ENCODE measurements around the gene FAM204A. TPM values are rescaled to one million over a fixed set of nuclear protein-coding genes. Genes with fewer than 3 reads are reported as not detected.

Gene FAM204A
- total and polyA plus RNA-seq, 4 donors: 39.4 to 75.0 (median 53.2) TPM

GRCh38 chr10:118276204-118276603 lies 65.9 kb downstream of the FAM204A start:
- no peak for TF ChIP-seq CTCF (IDR thresholded peaks at IDR 0.05; ENCODE audit: control extremely low read depth, extremely low read depth)
- DNase-seq: peak in 1 of 3 donors; percentile 13

GRCh38 chr10:118273662-118274061 lies 68.5 kb downstream of the FAM204A start:
- Histone ChIP-seq H3K4me3 (no peak overlapping the region), H3K9ac (ENCODE audit: insufficient read depth in 1 of 2, low read length in 2 of 2) (no peak overlapping the region), H3K36me3 (ENCODE audit: control insufficient read depth in 4 of 4, insufficient read depth in 4 of 4, low read length in 4 of 4) (no peaks in the 10 kb centered on the region), H3K27me3 (ENCODE audit: control insufficient read depth in 3 of 3, insufficient read depth in 3 of 3, low read length in 2 of 3) (peaks cover 0 to 5% (median 3%) of the 10 kb centered on the region in 3 donors), H3K4me1 (ENCODE audit: control insufficient read depth in 5 of 5, insufficient read depth in 5 of 5, low read length in 5 of 5) (peaks cover 0 to 17% (median 5%) of the 10 kb centered on the region in 5 donors), H3K9me3 (ENCODE audit: control insufficient read depth in 4 of 4, insufficient read depth in 3 of 4, low read length in 3 of 4) (peaks cover 0 to 8% (median 2%) of the 10 kb centered on the region in 4 donors), H3K27ac (ENCODE audit: low read depth in 1 of 2, low read length in 1 of 2) (no peak overlapping the region)
- no peak for DNase-seq
- no peak for TF ChIP-seq CTCF (IDR thresholded peaks at IDR 0.05; ENCODE audit: control extremely low read depth, extremely low read depth)
- ATAC-seq (ENCODE audit: insufficient read depth, low FRiP score): no peak
- 41 to 94% methylated on average over 1 of the region's 1 CpG for WGBS, 2 donors

More at GRCh38 chr10:118276204-118276603, 65.9 kb downstream of the FAM204A start:
- Histone ChIP-seq H3K4me1 (ENCODE audit: control insufficient read depth in 5 of 5, insufficient read depth in 5 of 5, low read length in 5 of 5) (peaks cover 0 to 15% (median 5%) of the 10 kb centered on the region in 5 donors), H3K36me3 (ENCODE audit: control insufficient read depth in 4 of 4, insufficient read depth in 4 of 4, low read length in 4 of 4) (no peaks in the 10 kb centered on the region), H3K9ac (ENCODE audit: insufficient read depth in 1 of 2, low read length in 2 of 2) (no peak overlapping the region), H3K9me3 (ENCODE audit: control insufficient read depth in 4 of 4, insufficient read depth in 3 of 4, low read length in 3 of 4) (peaks cover 0 to 10% (median 2%) of the 10 kb centered on the region in 4 donors), H3K27ac (ENCODE audit: low read depth in 1 of 2, low read length in 1 of 2) (no peak overlapping the region), H3K4me3 (no peak overlapping the region), H3K27me3 (ENCODE audit: control insufficient read depth in 3 of 3, insufficient read depth in 3 of 3, low read length in 2 of 3) (peaks cover 0 to 3% (median 0%) of the 10 kb centered on the region in 3 donors)
- no peak for ATAC-seq (ENCODE audit: insufficient read depth, low FRiP score)

- Histone ChIP-seq H3K9me3 (ENCODE audit: control insufficient read depth in 4 of 4, insufficient read depth in 3 of 4, low read length in 3 of 4) (peaks cover 0 to 1% (median under 1%) of the 10 kb centered on the region in 4 donors), H3K9ac (ENCODE audit: insufficient read depth in 1 of 2, low read length in 2 of 2) (no peak overlapping the region), H3K27me3 (ENCODE audit: control insufficient read depth in 3 of 3, insufficient read depth in 3 of 3, low read length in 2 of 3) (peaks cover 0 to 5% (median 3%) of the 10 kb centered on the region in 3 donors), H3K36me3 (ENCODE audit: control insufficient read depth in 4 of 4, insufficient read depth in 4 of 4, low read length in 4 of 4) (no peaks in the 10 kb centered on the region), H3K4me3 (no peak overlapping the region), H3K4me1 (ENCODE audit: control insufficient read depth in 5 of 5, insufficient read depth in 5 of 5, low read length in 5 of 5) (peaks cover 0 to 17% (median 5%) of the 10 kb centered on the region in 5 donors), H3K27ac (ENCODE audit: low read depth in 1 of 2, low read length in 1 of 2) (no peak overlapping the region)
- no peak for ATAC-seq (ENCODE audit: insufficient read depth, low FRiP score)
- DNase-seq: peak in 1 of 3 donors; percentile 13
- 72 to 78% methylated on average over 4 of the region's 4 CpGs for WGBS, 2 donors
- TF ChIP-seq CTCF (IDR thresholded peaks at IDR 0.05; ENCODE audit: control extremely low read depth, extremely low read depth): no peak
Measured at GRCh38 chr10:118272767-118273166, 69.4 kb downstream of the FAM204A start.

Measured in lung (tissue), 12 donors.